Measurements from ENCODE around the gene TRO. TPM values are rescaled to one million over a fixed set of nuclear protein-coding genes. Genes with fewer than 3 reads are reported as not detected.

TRO gene
- total and polyA plus RNA-seq, 2 experiments from 2014 or later, result 111 to 140 TPM

DNA sequence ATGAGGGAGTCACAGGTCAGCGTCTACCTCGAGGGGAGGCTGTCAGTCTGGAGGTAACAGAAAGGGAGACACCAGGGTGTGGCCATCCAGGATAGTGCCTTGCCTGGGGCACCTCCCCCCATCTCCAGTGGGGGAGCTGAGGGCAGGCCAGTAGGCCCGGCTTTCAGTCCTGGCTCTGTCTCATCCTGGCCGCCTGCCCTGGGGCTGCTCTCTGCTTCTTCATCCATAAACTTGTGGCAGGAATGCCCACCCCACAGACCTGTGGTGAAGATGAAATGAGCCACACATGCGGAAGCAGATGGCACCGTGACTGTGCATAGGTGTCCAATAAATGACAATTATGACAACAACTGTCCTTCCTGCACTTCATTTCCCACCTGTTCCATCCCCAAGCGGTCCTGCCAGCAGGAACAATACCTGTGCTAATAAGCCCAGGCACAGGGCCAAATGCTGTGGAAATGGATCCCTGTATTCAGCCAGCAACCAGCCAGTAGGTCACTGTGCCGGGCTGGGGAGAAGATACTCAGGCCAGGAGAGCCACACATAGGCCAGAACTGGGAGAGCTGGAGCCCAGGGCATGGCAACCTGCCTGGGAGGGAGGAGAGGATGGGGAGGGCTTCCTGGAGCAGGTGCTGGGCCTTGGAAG, 30.2 kb downstream of the TRO start:
- no peaks in the 10 kb centered on the region for H3K36me3 ChIP-seq
- no peaks in the 10 kb centered on the region for H3K4me1 ChIP-seq (ENCODE audit: low read depth)
- H3K27me3 ChIP-seq, result no peaks in the 10 kb centered on the region
- TF ChIP-seq, protein P1, sequence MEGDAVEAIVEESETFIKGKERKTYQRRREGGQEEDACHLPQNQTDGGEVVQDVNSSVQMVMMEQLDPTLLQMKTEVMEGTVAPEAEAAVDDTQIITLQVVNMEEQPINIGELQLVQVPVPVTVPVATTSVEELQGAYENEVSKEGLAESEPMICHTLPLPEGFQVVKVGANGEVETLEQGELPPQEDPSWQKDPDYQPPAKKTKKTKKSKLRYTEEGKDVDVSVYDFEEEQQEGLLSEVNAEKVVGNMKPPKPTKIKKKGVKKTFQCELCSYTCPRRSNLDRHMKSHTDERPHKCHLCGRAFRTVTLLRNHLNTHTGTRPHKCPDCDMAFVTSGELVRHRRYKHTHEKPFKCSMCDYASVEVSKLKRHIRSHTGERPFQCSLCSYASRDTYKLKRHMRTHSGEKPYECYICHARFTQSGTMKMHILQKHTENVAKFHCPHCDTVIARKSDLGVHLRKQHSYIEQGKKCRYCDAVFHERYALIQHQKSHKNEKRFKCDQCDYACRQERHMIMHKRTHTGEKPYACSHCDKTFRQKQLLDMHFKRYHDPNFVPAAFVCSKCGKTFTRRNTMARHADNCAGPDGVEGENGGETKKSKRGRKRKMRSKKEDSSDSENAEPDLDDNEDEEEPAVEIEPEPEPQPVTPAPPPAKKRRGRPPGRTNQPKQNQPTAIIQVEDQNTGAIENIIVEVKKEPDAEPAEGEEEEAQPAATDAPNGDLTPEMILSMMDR (IDR thresholded peaks at IDR 0.05; ENCODE audit: low read depth, low read length), result no peak
- no peak overlapping the region for H3K4me3 ChIP-seq
- peaks cover 5% of the 10 kb centered on the region for H3K9me3 ChIP-seq (ENCODE audit: low read depth)
- DNase-seq (ENCODE audit: low read depth in 1 of 2, low spot score in 1 of 2), result no peak
- H3K27ac ChIP-seq, result no peak overlapping the region

DNA sequence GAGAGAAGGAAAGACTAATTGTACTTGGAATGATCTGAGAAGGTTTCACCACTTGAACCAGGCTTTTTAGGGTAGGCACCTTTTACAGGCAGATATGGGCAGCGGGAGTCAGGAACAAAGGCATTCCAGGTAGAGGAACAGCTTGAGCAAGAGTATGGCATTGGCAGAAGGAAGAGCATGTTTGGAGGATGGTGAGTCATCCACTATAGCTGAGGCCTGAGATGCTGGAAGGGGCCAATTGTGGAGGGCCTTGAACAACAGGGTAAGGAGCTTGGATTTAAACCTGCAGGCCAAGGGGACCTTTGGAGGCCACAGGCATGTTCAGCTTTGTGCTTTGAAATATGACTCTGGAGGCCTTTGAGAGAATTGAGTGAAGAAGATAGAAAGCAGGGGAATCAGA, 41.1 kb downstream of the TRO start:
- no peak for DNase-seq (ENCODE audit: low read depth in 1 of 2, low spot score in 1 of 2)
- no peaks in the 10 kb centered on the region for H3K36me3 ChIP-seq
- TF ChIP-seq, protein P1 (IDR thresholded peaks at IDR 0.05; ENCODE audit: low read depth, low read length), result no peak
- H3K4me1 ChIP-seq (ENCODE audit: low read depth), result no peaks in the 10 kb centered on the region
- H3K9me3 ChIP-seq (ENCODE audit: low read depth), result no peaks in the 10 kb centered on the region
- H3K27me3 ChIP-seq, result no peaks in the 10 kb centered on the region
- H3K4me3 ChIP-seq, result no peak overlapping the region
- no peak overlapping the region for H3K27ac ChIP-seq

DNA sequence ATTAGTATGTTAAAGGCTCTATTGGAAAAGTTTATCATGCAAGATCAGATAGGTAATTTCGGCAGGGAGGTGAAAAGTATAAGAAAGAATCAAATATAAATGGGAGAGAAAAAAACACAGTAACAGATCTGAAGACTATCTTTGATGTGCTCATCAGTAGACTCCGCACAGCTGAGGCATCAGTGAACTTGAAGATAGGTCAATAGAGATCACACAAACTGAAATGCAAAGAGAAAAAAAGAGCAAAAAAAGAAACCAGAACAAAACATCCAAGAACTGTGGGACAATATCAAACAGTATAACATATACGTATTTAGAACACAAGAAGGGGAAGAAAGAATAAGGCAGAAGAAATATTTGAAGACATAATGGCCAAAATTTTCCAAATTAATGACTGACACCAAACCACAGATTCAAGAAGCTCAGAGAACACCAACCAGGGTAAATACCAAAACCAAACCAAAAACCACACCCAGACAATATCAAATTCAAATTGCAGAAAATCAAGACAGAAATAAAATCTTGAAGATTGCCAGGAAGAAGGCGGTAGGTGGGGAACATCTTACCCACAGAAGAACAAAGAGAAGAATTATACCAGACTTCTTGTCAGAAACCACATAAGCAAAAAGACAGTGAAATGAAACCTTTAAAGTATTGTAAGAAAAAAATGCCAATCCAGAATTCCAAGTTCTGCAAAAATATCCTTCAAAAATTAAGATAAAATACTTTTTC, 44.3 kb downstream of the TRO start:
- no peak overlapping the region for H3K27ac ChIP-seq
- DNase-seq (ENCODE audit: low read depth in 1 of 2, low spot score in 1 of 2), result no peak
- no peaks in the 10 kb centered on the region for H3K4me1 ChIP-seq (ENCODE audit: low read depth)
- H3K9me3 ChIP-seq (ENCODE audit: low read depth), result no peaks in the 10 kb centered on the region
- no peaks in the 10 kb centered on the region for H3K36me3 ChIP-seq
- H3K27me3 ChIP-seq, result no peaks in the 10 kb centered on the region
- TF ChIP-seq, protein P1 (IDR thresholded peaks at IDR 0.05; ENCODE audit: low read depth, low read length), result no peak
- H3K4me3 ChIP-seq, result no peak overlapping the region

DNA sequence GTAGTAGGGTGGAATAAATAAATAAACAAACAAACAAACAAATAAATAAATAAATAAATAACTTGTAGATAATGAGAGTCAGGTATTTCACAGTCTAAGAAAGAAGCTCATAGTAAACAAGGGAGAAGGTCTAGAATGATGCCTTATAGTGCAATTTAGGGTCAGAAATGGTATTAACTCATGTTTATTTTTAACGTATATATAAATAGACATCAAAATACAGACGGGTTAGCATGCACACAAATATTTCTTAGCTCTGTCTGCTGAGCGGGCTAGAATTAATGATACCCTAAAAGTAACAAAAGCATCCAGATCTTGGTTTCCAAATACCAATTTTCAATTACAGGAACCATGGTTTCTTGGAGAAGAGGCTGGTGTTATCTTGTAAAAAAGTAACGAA, 56.8 kb downstream of the TRO start:
- H3K36me3 ChIP-seq, result no peaks in the 10 kb centered on the region
- no peak overlapping the region for H3K4me3 ChIP-seq
- TF ChIP-seq, protein P1 (IDR thresholded peaks at IDR 0.05; ENCODE audit: low read depth, low read length), result no peak
- DNase-seq (ENCODE audit: low read depth in 1 of 2, low spot score in 1 of 2), result no peak
- no peaks in the 10 kb centered on the region for H3K4me1 ChIP-seq (ENCODE audit: low read depth)
- H3K27ac ChIP-seq, result no peak overlapping the region
- no peaks in the 10 kb centered on the region for H3K27me3 ChIP-seq
- peaks cover 4% of the 10 kb centered on the region for H3K9me3 ChIP-seq (ENCODE audit: low read depth)

DNA sequence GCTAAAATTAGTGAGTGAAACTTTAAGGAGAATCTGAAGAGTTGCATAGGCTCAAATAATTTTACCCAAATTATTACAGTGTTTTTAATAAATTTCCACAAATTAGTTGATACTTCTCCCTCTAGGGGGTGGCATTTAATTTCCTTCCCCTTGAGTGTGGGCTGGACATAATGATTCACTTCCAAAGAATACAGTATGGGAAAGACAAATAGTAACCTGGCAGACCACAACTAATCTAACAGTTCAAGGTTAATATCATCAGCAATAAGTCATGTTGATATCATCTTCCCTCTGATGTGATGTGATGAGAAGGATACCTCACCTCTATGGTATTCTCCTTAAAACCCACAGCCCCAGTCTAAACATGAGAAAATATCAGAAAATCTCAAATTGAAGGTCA, 57.8 kb downstream of the TRO start:
- no peaks in the 10 kb centered on the region for H3K27me3 ChIP-seq
- no peak for DNase-seq (ENCODE audit: low read depth in 1 of 2, low spot score in 1 of 2)
- H3K4me3 ChIP-seq, result no peak overlapping the region
- no peaks in the 10 kb centered on the region for H3K36me3 ChIP-seq
- no peaks in the 10 kb centered on the region for H3K4me1 ChIP-seq (ENCODE audit: low read depth)
- H3K27ac ChIP-seq, result no peak overlapping the region
- TF ChIP-seq, protein P1 (IDR thresholded peaks at IDR 0.05; ENCODE audit: low read depth, low read length), result no peak
- peaks cover 4% of the 10 kb centered on the region for H3K9me3 ChIP-seq (ENCODE audit: low read depth)

Data from cardiac muscle cell (in vitro differentiated cells and primary cell).